Measurements from ENCODE around the gene SRD5A3. TPM values are rescaled to one million over a fixed set of nuclear protein-coding genes. Genes with fewer than 3 reads are reported as not detected.
A peak's percentile ranks its signal among the peaks of the same experiment; 100 is the strongest.
"Not testable (repeated sequence)": the region's sequence is repeated elsewhere in the genome, so short reads cannot be mapped to it uniquely, and the experiment has no call there.

The SRD5A3 gene
- total RNA-seq, 1 donor from 2014 or later: 31.4 TPM

GRCh38 chr4:55358246-55358645 is 12.2 kb downstream of the SRD5A3 start:
- H3K4me3 Mint-ChIP-seq (ENCODE audit: unreplicated experiment): no peak overlapping the region
- no peaks in the 10 kb centered on the region for H3K9me3 Mint-ChIP-seq (ENCODE audit: low read depth)
- H3K4me1 Mint-ChIP-seq (ENCODE audit: low read depth): peaks cover 32% of the 10 kb centered on the region
- H3K36me3 Mint-ChIP-seq (ENCODE audit: low read depth): peaks cover 10% of the 10 kb centered on the region
- H3K27me3 Mint-ChIP-seq (ENCODE audit: low read depth): no peaks in the 10 kb centered on the region
- H3K27ac Mint-ChIP-seq (ENCODE audit: unreplicated experiment): peak overlapping the region; percentile 55
- no peak for DNase-seq (ENCODE audit: low spot score)
- no peak for TF ChIP-seq CTCF (IDR thresholded peaks at IDR 0.05)

- Mint-ChIP-seq H3K27ac (ENCODE audit: unreplicated experiment) (peak overlapping the region; percentile 55), H3K27me3 (ENCODE audit: low read depth) (no peaks in the 10 kb centered on the region), H3K9me3 (ENCODE audit: low read depth) (no peaks in the 10 kb centered on the region), H3K4me1 (ENCODE audit: low read depth) (peaks cover 32% of the 10 kb centered on the region), H3K4me3 (ENCODE audit: unreplicated experiment) (no peak overlapping the region), H3K36me3 (ENCODE audit: low read depth) (peaks cover 8% of the 10 kb centered on the region)
- no peak for DNase-seq (ENCODE audit: low spot score)
- TF ChIP-seq CTCF (IDR thresholded peaks at IDR 0.05): no peak
Measured at GRCh38 chr4:55358668-55359067, 12.6 kb downstream of the SRD5A3 start.

GRCh38 chr4:55359397-55359916 is 13.4 kb downstream of the SRD5A3 start:
- no peak overlapping the region for H3K4me3 Mint-ChIP-seq (ENCODE audit: unreplicated experiment)
- DNase-seq (ENCODE audit: low spot score): no peak
- TF ChIP-seq CTCF (IDR thresholded peaks at IDR 0.05): no peak
- H3K27me3 Mint-ChIP-seq (ENCODE audit: low read depth): no peaks in the 10 kb centered on the region
- H3K4me1 Mint-ChIP-seq (ENCODE audit: low read depth): peaks cover 32% of the 10 kb centered on the region
- no peaks in the 10 kb centered on the region for H3K9me3 Mint-ChIP-seq (ENCODE audit: low read depth)
- peaks cover 7% of the 10 kb centered on the region for H3K36me3 Mint-ChIP-seq (ENCODE audit: low read depth)
- peak overlapping the region; percentile 55 for H3K27ac Mint-ChIP-seq (ENCODE audit: unreplicated experiment)

- not testable (repeated sequence) for H3K27ac Mint-ChIP-seq (ENCODE audit: unreplicated experiment); H3K27me3 Mint-ChIP-seq (ENCODE audit: low read depth); H3K9me3 Mint-ChIP-seq (ENCODE audit: low read depth); DNase-seq (ENCODE audit: low spot score); H3K4me3 Mint-ChIP-seq (ENCODE audit: unreplicated experiment); H3K36me3 Mint-ChIP-seq (ENCODE audit: low read depth)
- peaks cover 29% of the 10 kb centered on the region for H3K4me1 Mint-ChIP-seq (ENCODE audit: low read depth)
Measured at GRCh38 chr4:55362938-55363337, 16.9 kb downstream of the SRD5A3 start.

GRCh38 chr4:55363691-55364351 is 17.8 kb downstream of the SRD5A3 start:
- Mint-ChIP-seq H3K27ac (ENCODE audit: unreplicated experiment) (no peak overlapping the region), H3K9me3 (ENCODE audit: low read depth) (no peaks in the 10 kb centered on the region), H3K27me3 (ENCODE audit: low read depth) (no peaks in the 10 kb centered on the region), H3K36me3 (ENCODE audit: low read depth) (peaks cover 9% of the 10 kb centered on the region), H3K4me1 (ENCODE audit: low read depth) (peaks cover 20% of the 10 kb centered on the region), H3K4me3 (ENCODE audit: unreplicated experiment) (no peak overlapping the region)
- no peak for TF ChIP-seq CTCF (IDR thresholded peaks at IDR 0.05)
- DNase-seq (ENCODE audit: low spot score): no peak
